Panc1 (cell line): Measurements from ENCODE around the gene RASGRF2. TPM values are rescaled to one million over a fixed set of nuclear protein-coding genes. Genes with fewer than 3 reads are reported as not detected.

Experiments
- ATAC-seq: fragments of 200-7000 bp; cut with Tn5 transposase; 2 replicates; pipeline ENCODE4 v1.9.1; 2020; ENCODE audit warnings: mild to moderate bottlenecking, moderate library complexity
- BruUV-seq: library from RNA; stranded (reverse); fragments of 400-500 nt; replicated peaks from 2 replicates; lab custom pipeline; 2021; lab: Mats Ljungman, UMichigan
- CTCF ChIA-PET: fragments of 300-600 bp; sonication (Branson Sonifier 250); formaldehyde crosslinking; loops from one replicate; lab custom pipeline; 2022; ENCODE audit warnings: antibody characterized with exemption; lab: Charles Lee
- POLR2A ChIA-PET: fragments of 300-600 bp; sonication (Branson Sonifier 250); formaldehyde crosslinking; loops from one replicate; lab custom pipeline; 2022; ENCODE audit warnings: antibody characterized with exemption; lab: Charles Lee
- DNase-seq: peaks from one replicate; pipeline ENCODE4 v3.0.0-alpha.2; 2010; ENCODE audit warnings: low read depth, low spot score
- H3K27ac ChIP-seq: 2 replicates; pipeline ENCODE4 v1.5.1; 2011; ENCODE audit warnings: mild to moderate bottlenecking, low read length, inconsistent platforms
- H3K27me3 ChIP-seq: fragments of 200-500 bp; sonication (Bioruptor generic); 2 replicates; pipeline ENCODE4 v1.6.0; 2014; ENCODE audit warnings: low read length, inconsistent platforms; ENCODE audit not compliant: control insufficient read depth, insufficient read depth
- H3K36me3 ChIP-seq: fragments of 200-500 bp; sonication (Bioruptor generic); 2 replicates; pipeline ENCODE4 v1.5.1; 2014; ENCODE audit warnings: inconsistent platforms, mild to moderate bottlenecking, low read length, moderate library complexity; ENCODE audit not compliant: control insufficient read depth, insufficient read depth
- H3K4me1 ChIP-seq: 2 replicates; pipeline ENCODE4 v1.5.1; 2011; ENCODE audit warnings: inconsistent platforms, mild to moderate bottlenecking, low read length, moderate library complexity; ENCODE audit not compliant: control insufficient read depth, insufficient read depth
- H3K4me3 ChIP-seq, 2 experiments: 2 replicates each; pipeline ENCODE4 v1.5.1; 2011 to 2012; ENCODE audit warnings: low read depth in 2 of 2, low read length in 2 of 2, mild to moderate bottlenecking in 2 of 2, inconsistent platforms in 1 of 2, moderate library complexity in 1 of 2
- H3K9me3 ChIP-seq: fragments of 200-500 bp; sonication (Bioruptor generic); 2 replicates; pipeline ENCODE4 v1.5.1; 2014; ENCODE audit warnings: low read depth, mild to moderate bottlenecking, inconsistent platforms, low read length, moderate library complexity; ENCODE audit not compliant: control insufficient read depth, insufficient read depth
- CTCF ChIP-seq: fragments of 450-650 bp; IDR thresholded peaks from 2 replicates; pipeline ENCODE4 v1.5.1; 2017; ENCODE audit warnings: mild to moderate bottlenecking
- POLR2AphosphoS5 ChIP-seq: IDR thresholded peaks from 2 replicates; pipeline ENCODE4 v1.6.1; 2012; ENCODE audit warnings: mild to moderate bottlenecking, low read depth, low read length, moderate library complexity
- REST ChIP-seq, 2 experiments: IDR thresholded peaks; 2 replicates each; pipeline ENCODE4 v1.6.1; 2011 to 2012; ENCODE audit warnings: low read depth in 2 of 2, control low read depth in 1 of 2, low read length in 1 of 2, mild to moderate bottlenecking in 1 of 2, moderate library complexity in 1 of 2; ENCODE audit not compliant: insufficient read depth in 1 of 2
- SIN3A ChIP-seq: IDR thresholded peaks from 2 replicates; pipeline ENCODE4 v1.6.1; 2012; ENCODE audit warnings: low read depth, mild to moderate bottlenecking, low read length, moderate library complexity, borderline replicate concordance; ENCODE audit not compliant: insufficient read depth
- TCF7L2 ChIP-seq: IDR thresholded peaks from 2 replicates; pipeline ENCODE4 v1.6.1; 2011; ENCODE audit warnings: mild to moderate bottlenecking, low read depth, low read length, inconsistent platforms
- in situ Hi-C: cut with HindIII; loops from 2 replicates; pipeline ENCODE4 v1.10.0; 2016; ENCODE audit warnings: low sequenced_read_pairs, low pct_unique_long_range_greater_than_20kb
- intact Hi-C: fragments of 100-400 bp; cut with micrococcal nuclease; formaldehyde crosslinking; loops from one replicate; pipeline ENCODE4 v1.10.0; 2022; ENCODE audit not compliant: unreplicated experiment
- total RNA-seq: library from RNA; stranded (reverse); gene quantifications from one replicate; pipeline ENCODE4 v1.2.1, GENCODE V29; 2021; ENCODE audit not compliant: unreplicated experiment

Gene RASGRF2
- total RNA-seq, 1 experiment from 2014 or later = 4.7 TPM

- Histone ChIP-seq H3K9me3 (peaks cover 7% of the 10 kb centered on the region; the same call in 1 of the 2 replicates), H3K36me3 (no peaks in the 10 kb centered on the region), H3K27ac (no peak overlapping the region), H3K27me3 (no peaks in the 10 kb centered on the region), H3K4me1 (no peaks in the 10 kb centered on the region), H3K4me3 (no peak overlapping the region)
- ATAC-seq = no peak
- ChIA-PET CTCF (no interaction called here), POLR2A (no interaction called here)
- no TSS peak for BruUV-seq
- no peak for DNase-seq
- in situ Hi-C loops = no loop called here
- TF ChIP-seq SIN3A = no peak
- no peak for TF ChIP-seq REST (IDR thresholded peaks at IDR 0.05; ENCODE audit: insufficient read depth in 1 of 2, low read depth in 2 of 2, low read length in 1 of 2)
- TF ChIP-seq CTCF = no peak
- TF ChIP-seq TCF7L2 = no peak
- no peak for TF ChIP-seq POLR2AphosphoS5
- intact Hi-C loops = no loop called here
Measured at GRCh38 chr5:81156732-81157131, 196.6 kb downstream of the RASGRF2 start.

GRCh38 chr5:81161012-81161601 is 200.9 kb downstream of the RASGRF2 start:
- no peak overlapping the region for H3K4me3 ChIP-seq
- no peak for TF ChIP-seq SIN3A
- no peak for TF ChIP-seq POLR2AphosphoS5
- no peak for TF ChIP-seq TCF7L2
- no peak for TF ChIP-seq CTCF
- TF ChIP-seq REST (IDR thresholded peaks at IDR 0.05; ENCODE audit: insufficient read depth in 1 of 2, low read depth in 2 of 2, low read length in 1 of 2) = no peak
- peaks cover 2% of the 10 kb centered on the region; the same call in 1 of the 2 replicates for H3K9me3 ChIP-seq
- H3K36me3 ChIP-seq = no peaks in the 10 kb centered on the region
- no TSS peak for BruUV-seq
- H3K4me1 ChIP-seq = no peaks in the 10 kb centered on the region
- H3K27me3 ChIP-seq = no peaks in the 10 kb centered on the region
- CTCF ChIA-PET = no interaction called here
- in situ Hi-C loops (no loop called here), intact Hi-C loops (loop anchor here (10.0 kb wide), 1 partner anchor 476 kb away; no protein-coding TSS in a partner anchor)
- H3K27ac ChIP-seq = no peak overlapping the region
- no peak for DNase-seq
- ATAC-seq = no peak
- POLR2A ChIA-PET = no interaction called here
